ENCODE data around the gene CHERP. TPM values are rescaled to one million over a fixed set of nuclear protein-coding genes. Genes with fewer than 3 reads are reported as not detected.

CHERP gene, protein sequence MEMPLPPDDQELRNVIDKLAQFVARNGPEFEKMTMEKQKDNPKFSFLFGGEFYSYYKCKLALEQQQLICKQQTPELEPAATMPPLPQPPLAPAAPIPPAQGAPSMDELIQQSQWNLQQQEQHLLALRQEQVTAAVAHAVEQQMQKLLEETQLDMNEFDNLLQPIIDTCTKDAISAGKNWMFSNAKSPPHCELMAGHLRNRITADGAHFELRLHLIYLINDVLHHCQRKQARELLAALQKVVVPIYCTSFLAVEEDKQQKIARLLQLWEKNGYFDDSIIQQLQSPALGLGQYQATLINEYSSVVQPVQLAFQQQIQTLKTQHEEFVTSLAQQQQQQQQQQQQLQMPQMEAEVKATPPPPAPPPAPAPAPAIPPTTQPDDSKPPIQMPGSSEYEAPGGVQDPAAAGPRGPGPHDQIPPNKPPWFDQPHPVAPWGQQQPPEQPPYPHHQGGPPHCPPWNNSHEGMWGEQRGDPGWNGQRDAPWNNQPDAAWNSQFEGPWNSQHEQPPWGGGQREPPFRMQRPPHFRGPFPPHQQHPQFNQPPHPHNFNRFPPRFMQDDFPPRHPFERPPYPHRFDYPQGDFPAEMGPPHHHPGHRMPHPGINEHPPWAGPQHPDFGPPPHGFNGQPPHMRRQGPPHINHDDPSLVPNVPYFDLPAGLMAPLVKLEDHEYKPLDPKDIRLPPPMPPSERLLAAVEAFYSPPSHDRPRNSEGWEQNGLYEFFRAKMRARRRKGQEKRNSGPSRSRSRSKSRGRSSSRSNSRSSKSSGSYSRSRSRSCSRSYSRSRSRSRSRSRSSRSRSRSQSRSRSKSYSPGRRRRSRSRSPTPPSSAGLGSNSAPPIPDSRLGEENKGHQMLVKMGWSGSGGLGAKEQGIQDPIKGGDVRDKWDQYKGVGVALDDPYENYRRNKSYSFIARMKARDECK
- total RNA-seq: 10 to 100 TPM; 73.1 to 74.2 TPM
- 20.3 TPM for polyA plus RNA-seq

DNA sequence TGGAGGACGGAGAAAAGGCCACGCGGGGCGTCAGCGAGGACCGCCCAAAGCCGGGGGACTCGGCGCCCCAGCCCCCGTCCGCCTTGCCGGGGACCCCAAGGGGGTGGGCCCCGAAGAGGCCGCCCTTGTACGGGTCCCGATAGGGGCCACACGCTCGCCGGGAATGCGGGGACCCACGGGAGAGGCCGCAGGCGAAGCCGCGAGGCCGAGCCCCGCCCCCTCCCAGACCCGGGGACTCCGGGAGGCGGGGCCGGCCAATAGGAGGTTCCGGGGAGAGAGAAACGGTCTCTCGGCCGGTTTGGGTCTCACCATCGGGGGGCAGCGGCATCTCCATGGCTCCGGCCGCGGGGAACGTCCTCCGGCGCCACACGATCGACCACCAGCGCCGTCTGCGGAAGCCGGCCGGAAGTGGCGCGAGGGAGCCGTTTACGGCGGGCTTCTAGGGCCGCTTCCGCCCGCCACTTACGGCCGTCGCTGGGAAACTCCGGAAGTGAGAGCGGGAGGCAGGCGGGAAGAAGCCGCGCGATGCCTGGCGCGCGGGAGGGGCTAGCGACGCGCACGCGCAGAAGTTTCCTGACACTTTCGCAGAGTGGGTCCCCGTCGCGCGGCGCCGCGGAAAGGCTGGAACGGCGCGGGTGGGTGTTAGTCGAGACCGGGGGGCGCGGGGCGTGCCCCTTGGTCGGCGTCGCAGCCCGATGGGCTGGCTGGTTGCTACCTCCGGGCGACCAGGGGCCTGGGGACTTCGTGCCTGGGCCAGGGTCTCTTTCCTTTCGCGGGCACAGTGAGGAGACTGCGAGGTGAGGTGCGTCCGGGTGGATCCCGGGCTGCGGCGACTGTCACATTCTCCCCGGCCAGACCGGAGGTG is at the start of gene CHERP:
TSS of gene CHERP (minus strand) at position 393 of the 865 bp plus-strand sequence. CDS start at position 334, 59 bp downstream.
- H3K9me3 ChIP-seq (ENCODE audit: low read length): no peaks in the 10 kb centered on the region
- H3K36me3 ChIP-seq (ENCODE audit: insufficient read depth, low read length): peaks cover 12% of the 10 kb centered on the region
- peaks cover 36% of the 10 kb centered on the region for H3K4me1 ChIP-seq (ENCODE audit: insufficient read depth, low read length)
- no peaks in the 10 kb centered on the region for H3K27me3 Mint-ChIP-seq
- peak; percentile 93 to 97 (median 94) for DNase-seq
- H3K27me3 ChIP-seq (ENCODE audit: insufficient read depth, low read length, poor library complexity, severe bottlenecking): no peaks in the 10 kb centered on the region
- no peaks in the 10 kb centered on the region for H3K9me3 Mint-ChIP-seq
- CTCF ChIA-PET: interaction anchor here (1.1 kb wide), 1 partner anchor 25 kb away, joined by 4 read pairs; no protein-coding TSS in a partner anchor
- peak within 1 kb of the TSS; percentile 85 to 98 (median 91) for H3K4me3 Mint-ChIP-seq
- H3K4me1 Mint-ChIP-seq: peaks cover 43 to 61% (median 54%) of the 10 kb centered on the region in 3 donors
- POLR2A ChIA-PET: interaction anchor here (0.7 to 2.1 kb wide), 5 partner anchors 24 to 117 kb away, joined by 3 to 8 read pairs (median 4); no protein-coding TSS in a partner anchor
- H3K4me3 ChIP-seq (ENCODE audit: low read length): peak within 1 kb of the TSS; percentile 99
- peak within 1 kb of the TSS; percentile 78 to 96 (median 94) for H3K27ac Mint-ChIP-seq
- peaks cover 0 to 38% (median 5%) of the 10 kb centered on the region in 3 donors for H3K36me3 Mint-ChIP-seq
- peak within 1 kb of the TSS; percentile 95 for H3K27ac ChIP-seq (ENCODE audit: low read depth, low read length)

DNA sequence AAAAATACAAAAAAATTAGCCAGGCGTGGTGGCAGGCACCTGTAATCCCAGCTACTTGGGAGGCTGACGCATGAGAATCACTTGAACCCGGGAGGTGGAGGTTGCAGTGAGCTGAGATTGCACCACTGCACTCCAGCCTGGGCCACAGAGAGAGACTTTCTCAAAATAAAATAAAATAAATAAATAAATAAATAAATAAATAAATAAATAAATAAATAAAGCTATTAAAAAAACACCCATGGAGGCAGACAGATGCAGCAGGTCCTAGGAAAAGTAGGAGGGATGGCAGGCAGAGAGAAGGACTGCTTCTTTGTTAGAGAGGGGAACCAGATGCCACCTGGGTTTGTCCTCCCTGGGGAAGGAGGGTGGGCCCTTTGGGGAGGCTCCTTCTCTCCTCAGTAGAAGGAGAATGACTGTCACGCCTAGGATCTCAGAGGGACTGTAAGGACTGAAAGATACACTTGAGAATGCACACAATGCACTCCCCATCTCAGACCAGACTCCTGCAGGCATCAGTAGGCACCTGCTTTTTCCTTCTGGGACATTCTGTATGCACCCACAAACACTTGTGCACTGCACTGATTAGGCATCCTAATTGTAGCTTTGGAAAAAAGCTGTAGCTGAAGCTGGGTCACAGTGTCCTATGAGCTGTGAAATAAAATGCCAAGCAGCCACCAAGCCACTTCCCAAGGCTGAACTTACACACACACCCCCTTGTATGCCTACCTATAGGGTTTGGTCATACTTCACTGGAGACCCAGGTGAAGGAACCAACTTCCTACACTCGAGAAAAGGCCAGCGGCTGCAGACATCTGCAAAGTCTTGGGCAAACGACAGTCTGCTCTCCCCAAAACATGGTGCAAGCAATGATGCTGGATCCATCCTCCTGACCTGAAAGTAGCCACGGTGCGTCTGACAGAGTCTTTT is 48.9 kb upstream of the CHERP start:
- H3K4me1 ChIP-seq (ENCODE audit: insufficient read depth, low read length): peaks cover 76% of the 10 kb centered on the region
- H3K4me3 Mint-ChIP-seq: no peak overlapping the region
- H3K9me3 ChIP-seq (ENCODE audit: low read length): no peaks in the 10 kb centered on the region
- peak overlapping the region in 3 of 8 donors; percentile 22 to 100 (median 42) for H3K27ac Mint-ChIP-seq
- no peak for DNase-seq
- peaks cover 72 to 94% (median 87%) of the 10 kb centered on the region in 3 donors for H3K4me1 Mint-ChIP-seq
- no peak overlapping the region for H3K27ac ChIP-seq (ENCODE audit: low read depth, low read length)
- no peaks in the 10 kb centered on the region for H3K9me3 Mint-ChIP-seq
- POLR2A ChIA-PET: no interaction called here
- no peak overlapping the region for H3K4me3 ChIP-seq (ENCODE audit: low read length)
- no peaks in the 10 kb centered on the region for H3K27me3 ChIP-seq (ENCODE audit: insufficient read depth, low read length, poor library complexity, severe bottlenecking)
- CTCF ChIA-PET: interaction anchor here (0.9 kb wide), 1 partner anchor 37 kb away, joined by 3 read pairs; the partner anchor contains the start of gene MED26
- no peaks in the 10 kb centered on the region for H3K27me3 Mint-ChIP-seq
- H3K36me3 ChIP-seq (ENCODE audit: insufficient read depth, low read length): no peaks in the 10 kb centered on the region
- H3K36me3 Mint-ChIP-seq: no peaks in the 10 kb centered on the region

DNA sequence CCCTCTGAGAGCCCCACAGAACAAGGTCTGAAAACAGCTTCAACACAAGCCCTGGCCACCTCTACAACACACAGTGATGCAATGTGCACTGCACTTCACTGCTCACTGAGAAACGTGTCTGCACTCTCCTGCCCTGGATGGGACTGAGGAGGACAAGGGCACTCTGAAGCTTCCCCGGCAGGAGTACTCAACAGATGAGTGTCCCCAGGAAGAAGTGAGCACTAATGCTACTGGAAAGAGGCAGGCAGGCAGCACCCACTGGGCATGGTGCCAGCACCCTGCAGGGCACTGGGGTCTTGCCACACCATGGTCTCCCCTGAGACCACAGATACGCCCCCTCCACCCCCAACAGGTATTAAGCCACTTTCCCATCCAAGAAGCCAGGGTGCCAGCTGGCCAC is 47.7 kb upstream of the CHERP start:
- H3K27ac Mint-ChIP-seq: peak overlapping the region in 7 of 8 donors; percentile 71 to 100 (median 87)
- ChIA-PET CTCF (no interaction called here), POLR2A (interaction anchor here (0.6 to 0.9 kb wide), 2 partner anchors 12 to 24 kb away, joined by 3 read pairs; no protein-coding TSS in a partner anchor)
- H3K9me3 ChIP-seq (ENCODE audit: low read length): no peaks in the 10 kb centered on the region
- H3K27me3 ChIP-seq (ENCODE audit: insufficient read depth, low read length, poor library complexity, severe bottlenecking): no peaks in the 10 kb centered on the region
- H3K36me3 Mint-ChIP-seq: no peaks in the 10 kb centered on the region
- H3K27ac ChIP-seq (ENCODE audit: low read depth, low read length): no peak overlapping the region
- peaks cover 72 to 94% (median 87%) of the 10 kb centered on the region in 3 donors for H3K4me1 Mint-ChIP-seq
- H3K36me3 ChIP-seq (ENCODE audit: insufficient read depth, low read length): no peaks in the 10 kb centered on the region
- H3K4me1 ChIP-seq (ENCODE audit: insufficient read depth, low read length): peaks cover 76% of the 10 kb centered on the region
- H3K9me3 Mint-ChIP-seq: no peaks in the 10 kb centered on the region
- no peak overlapping the region for H3K4me3 ChIP-seq (ENCODE audit: low read length)
- H3K27me3 Mint-ChIP-seq: no peaks in the 10 kb centered on the region
- no peak for DNase-seq
- H3K4me3 Mint-ChIP-seq: peak overlapping the region in 1 of 7 donors; percentile 29

DNA sequence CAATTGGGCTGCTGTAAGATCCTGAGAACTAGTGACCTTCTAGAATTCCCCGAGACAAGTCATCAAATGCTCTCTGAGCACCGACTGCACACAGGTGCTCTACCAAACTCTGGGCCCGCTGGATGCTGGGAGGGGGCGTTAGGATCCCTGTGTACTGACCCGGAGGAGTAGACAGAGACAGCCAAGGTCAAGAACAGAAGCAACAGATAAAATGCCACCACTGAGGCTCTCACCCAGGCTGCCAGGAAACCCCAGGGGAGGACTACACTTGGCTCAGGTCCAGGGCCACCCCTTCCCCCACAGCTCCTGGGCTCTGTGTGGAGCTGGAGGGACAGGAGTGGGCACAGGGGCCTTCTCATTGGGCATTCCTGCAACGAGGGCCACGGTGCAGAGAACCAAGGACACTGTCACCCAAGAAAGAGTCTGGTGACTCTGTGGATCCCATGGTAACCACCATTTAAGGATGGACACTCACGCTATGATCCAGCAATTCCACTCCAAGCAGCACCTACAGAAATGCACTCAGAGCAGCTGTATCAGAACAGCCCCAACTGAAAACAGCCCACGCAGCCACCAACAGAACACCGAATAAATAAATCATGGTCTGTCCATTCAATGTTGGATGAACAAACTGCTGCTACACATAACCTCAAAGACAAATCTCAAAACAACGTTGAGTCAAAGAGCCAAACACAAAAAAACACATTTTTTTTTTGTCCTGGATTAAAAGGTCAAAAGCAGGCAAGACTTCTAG is 46.8 kb upstream of the CHERP start:
- Histone ChIP-seq H3K36me3 (ENCODE audit: insufficient read depth, low read length) (no peaks in the 10 kb centered on the region), H3K27ac (ENCODE audit: low read depth, low read length) (no peak overlapping the region), H3K9me3 (ENCODE audit: low read length) (no peaks in the 10 kb centered on the region), H3K4me3 (ENCODE audit: low read length) (peak overlapping the region; percentile 52), H3K27me3 (ENCODE audit: insufficient read depth, low read length, poor library complexity, severe bottlenecking) (no peaks in the 10 kb centered on the region), H3K4me1 (ENCODE audit: insufficient read depth, low read length) (peaks cover 74% of the 10 kb centered on the region)
- Mint-ChIP-seq H3K27ac (peak overlapping the region; percentile 81 to 100 (median 96)), H3K9me3 (no peaks in the 10 kb centered on the region), H3K4me3 (peak overlapping the region; percentile 74 to 92 (median 80)), H3K4me1 (peaks cover 72 to 94% (median 87%) of the 10 kb centered on the region in 3 donors), H3K36me3 (no peaks in the 10 kb centered on the region), H3K27me3 (peaks cover 0 to 2% of the 10 kb centered on the region in 2 donors)
- POLR2A ChIA-PET: interaction anchor here (0.9 to 2.5 kb wide), 4 partner anchors 13 to 23 kb away, joined by 3 to 11 read pairs (median 6); partner anchors contain the start of gene SLC35E1
- CTCF ChIA-PET: interaction anchor here (2.5 kb wide), 1 partner anchor 29 kb away, joined by 6 read pairs; no protein-coding TSS in a partner anchor
- no peak for DNase-seq

DNA sequence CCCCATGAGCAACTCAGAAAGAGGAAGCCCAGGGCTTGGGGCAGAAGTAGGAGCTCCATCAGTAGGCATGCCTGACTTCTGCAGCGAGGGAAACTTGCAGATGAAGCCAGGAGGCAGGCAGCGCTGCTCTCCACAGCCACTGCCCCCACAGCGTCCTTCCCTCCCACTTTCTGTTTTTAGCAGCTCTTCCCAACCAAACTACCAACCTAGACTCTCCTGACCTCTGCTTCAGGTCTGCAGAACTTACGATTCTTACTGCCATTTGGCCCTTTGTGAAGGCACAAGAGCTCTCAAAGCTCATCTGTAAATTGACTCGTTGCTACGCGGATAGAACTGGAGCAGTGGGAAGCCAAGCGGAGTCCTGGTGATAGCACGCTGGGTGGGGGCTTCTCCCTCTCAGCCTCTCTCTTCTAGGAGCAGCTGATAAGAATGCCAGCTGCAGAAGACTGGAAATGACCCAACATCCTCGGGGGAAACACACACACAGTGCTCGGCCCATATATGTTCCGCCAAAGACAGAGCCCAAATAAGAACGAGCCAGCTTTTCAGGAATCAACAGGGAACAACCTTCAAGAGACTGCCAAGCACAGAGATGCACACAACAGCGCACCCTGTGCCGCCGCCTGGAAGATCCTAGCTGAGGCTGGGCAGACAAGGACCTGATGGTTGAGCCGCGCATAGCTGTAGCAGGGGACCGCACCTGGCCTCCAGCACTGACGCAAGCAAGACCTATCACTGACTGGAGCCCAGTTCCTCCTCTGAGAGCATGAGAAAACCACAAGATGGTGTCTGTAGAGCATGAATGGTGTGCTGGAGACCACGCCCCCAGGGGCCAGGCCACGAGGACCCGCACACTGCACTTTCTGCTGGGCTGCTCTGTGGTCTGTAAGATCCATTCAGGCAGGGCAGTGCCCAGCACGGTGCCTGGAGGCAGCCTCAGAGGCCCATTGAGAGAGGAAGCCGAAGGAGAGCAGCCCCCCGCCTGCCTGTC is 45.9 kb upstream of the CHERP start:
- H3K27me3 Mint-ChIP-seq: peaks cover 0 to 4% of the 10 kb centered on the region in 2 donors
- peak overlapping the region; percentile 81 to 100 (median 97) for H3K27ac Mint-ChIP-seq
- H3K4me3 ChIP-seq (ENCODE audit: low read length): peak overlapping the region; percentile 52
- no peaks in the 10 kb centered on the region for H3K36me3 Mint-ChIP-seq
- H3K4me3 Mint-ChIP-seq: peak overlapping the region; percentile 74 to 92 (median 80)
- no peaks in the 10 kb centered on the region for H3K9me3 Mint-ChIP-seq
- H3K4me1 ChIP-seq (ENCODE audit: insufficient read depth, low read length): peaks cover 74% of the 10 kb centered on the region
- peak; percentile 45 to 83 (median 67) for DNase-seq
- POLR2A ChIA-PET: interaction anchor here (0.8 to 3.0 kb wide), 7 partner anchors 13 to 45 kb away, joined by 3 to 15 read pairs (median 4); partner anchors contain the start of genes MED26 and SLC35E1
- CTCF ChIA-PET: interaction anchor here (0.5 to 2.5 kb wide), 6 partner anchors 11 to 39 kb away, joined by 3 to 6 read pairs (median 3); partner anchors contain the start of gene MED26
- H3K4me1 Mint-ChIP-seq: peaks cover 71 to 94% (median 87%) of the 10 kb centered on the region in 3 donors
- H3K36me3 ChIP-seq (ENCODE audit: insufficient read depth, low read length): no peaks in the 10 kb centered on the region
- H3K27me3 ChIP-seq (ENCODE audit: insufficient read depth, low read length, poor library complexity, severe bottlenecking): no peaks in the 10 kb centered on the region
- no peaks in the 10 kb centered on the region for H3K9me3 ChIP-seq (ENCODE audit: low read length)
- H3K27ac ChIP-seq (ENCODE audit: low read depth, low read length): peak overlapping the region; percentile 39

All from CD8-positive, alpha-beta memory T cell (primary cell).